ENCODE results near the gene GARIN3. TPM values are rescaled to one million over a fixed set of nuclear protein-coding genes. Genes with fewer than 3 reads are reported as not detected.

Gene GARIN3
- total RNA-seq, 1 donor from 2014 or later: not detected

Other genes starting within 250 kb of the GARIN3 start
- gene TIMD4, start 203.0 kb downstream of the GARIN3 start, total RNA-seq: 0.35 TPM
- not detected for gene HAVCR1, start 107.1 kb downstream of the GARIN3 start, total RNA-seq
- gene HAVCR2, start 57.2 kb downstream of the GARIN3 start, total RNA-seq: 3.5 TPM
- gene MED7, start 23.4 kb downstream of the GARIN3 start, total RNA-seq: 9.0 TPM
- 0.51 TPM for gene ITK, start 14.6 kb upstream of the GARIN3 start, total RNA-seq
- gene CYFIP2, start 99.9 kb upstream of the GARIN3 start, total RNA-seq: 29.6 TPM